Esophagus mucosa (tissue), 1 donor: ENCODE results near the gene C6orf132. TPM values are rescaled to one million over a fixed set of nuclear protein-coding genes. Genes with fewer than 3 reads are reported as not detected.

Experiments
- ATAC-seq: fragments of 200-7000 bp; cut with Tn5 transposase; one replicate; pipeline ENCODE4 v1.9.1; 2020
- total RNA-seq: library from RNA; stranded (reverse); gene quantifications from one replicate; pipeline ENCODE4 v1.2.4, GENCODE V29; 2023
- donor health status: DM: yes; HTN: yes; CAD: no.

Gene C6orf132
- total RNA-seq, 1 donor from 2014 or later = 216 TPM

DNA sequence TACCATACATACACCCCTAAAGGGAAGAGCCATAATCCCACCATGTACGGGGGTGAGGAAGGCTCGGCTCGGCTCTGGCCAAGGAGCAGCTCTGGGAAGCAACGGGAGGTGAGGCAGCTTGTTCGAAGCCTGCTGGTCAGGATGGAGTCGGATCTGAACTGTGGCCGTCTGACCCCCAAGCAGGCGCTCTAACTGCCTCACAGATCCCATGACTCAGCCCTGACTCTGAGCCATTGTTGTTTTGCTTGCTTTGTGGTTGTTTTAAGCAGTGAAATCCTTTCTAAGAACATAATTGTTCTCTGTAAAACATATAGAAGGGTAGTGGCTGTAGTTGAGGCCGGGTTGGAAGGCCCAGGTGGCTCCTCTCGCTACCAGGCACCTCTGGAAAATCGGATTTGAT lies 10.9 kb downstream of the C6orf132 start:
- peak; percentile 22 for ATAC-seq

DNA sequence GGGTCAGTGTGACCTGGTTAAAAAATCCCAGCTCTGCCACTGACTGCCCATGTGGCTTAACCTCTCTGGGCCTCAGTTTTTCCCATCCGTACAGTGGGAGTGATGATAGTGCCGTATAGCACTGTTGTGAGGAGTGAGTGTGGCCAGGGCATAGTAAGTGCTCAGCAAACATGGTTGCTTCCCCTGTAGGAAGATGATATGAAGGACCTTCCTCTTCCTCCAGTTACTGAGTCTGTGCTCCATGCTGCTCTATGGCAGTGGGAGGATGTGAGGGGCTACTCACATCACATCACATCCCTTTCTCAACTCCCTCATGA lies 13.1 kb downstream of the C6orf132 start:
- ATAC-seq = no peak

DNA sequence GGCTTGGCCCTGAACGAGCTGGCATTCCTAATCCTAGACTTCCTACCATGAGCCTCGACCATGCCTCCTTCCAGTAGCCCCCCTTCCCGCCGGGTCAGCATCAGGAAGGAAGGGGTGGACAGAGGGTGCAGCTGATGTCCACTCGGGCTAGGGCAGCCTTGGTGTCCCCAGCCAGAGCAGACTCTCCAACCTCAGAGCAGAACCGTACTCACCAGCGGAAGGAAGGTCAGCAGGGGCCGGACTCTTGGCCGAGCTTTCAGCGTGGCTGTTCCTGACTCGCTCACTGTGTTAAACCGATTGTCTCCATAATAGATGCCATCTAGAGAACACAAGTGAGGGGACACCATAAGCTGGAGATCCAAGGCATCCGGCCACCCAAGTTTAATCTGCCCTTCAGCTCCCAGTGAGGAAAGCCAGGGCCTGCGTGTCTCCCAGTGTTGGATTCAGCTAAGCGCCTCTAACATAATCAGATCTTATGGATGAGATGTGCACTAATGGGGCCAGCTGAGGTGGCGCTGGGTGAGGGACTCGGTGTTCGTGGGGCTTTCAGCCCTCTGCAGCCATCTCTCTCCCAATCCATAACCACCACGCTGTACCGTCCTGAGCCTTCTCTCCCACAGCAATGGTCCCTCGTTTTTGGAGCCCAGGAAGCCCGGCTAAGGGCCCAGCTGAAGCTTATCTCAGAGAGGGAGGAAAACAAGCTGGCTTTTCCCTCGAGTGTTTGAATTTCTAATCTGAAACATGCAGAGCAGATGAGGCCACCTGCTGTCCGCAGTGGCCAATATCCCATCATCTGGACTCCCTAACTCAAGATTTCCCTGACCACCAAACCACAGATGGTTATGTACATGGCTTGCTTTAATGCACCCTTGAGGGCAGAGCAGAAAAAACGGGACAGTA lies 13.7 kb downstream of the C6orf132 start:
- ATAC-seq = no peak

DNA sequence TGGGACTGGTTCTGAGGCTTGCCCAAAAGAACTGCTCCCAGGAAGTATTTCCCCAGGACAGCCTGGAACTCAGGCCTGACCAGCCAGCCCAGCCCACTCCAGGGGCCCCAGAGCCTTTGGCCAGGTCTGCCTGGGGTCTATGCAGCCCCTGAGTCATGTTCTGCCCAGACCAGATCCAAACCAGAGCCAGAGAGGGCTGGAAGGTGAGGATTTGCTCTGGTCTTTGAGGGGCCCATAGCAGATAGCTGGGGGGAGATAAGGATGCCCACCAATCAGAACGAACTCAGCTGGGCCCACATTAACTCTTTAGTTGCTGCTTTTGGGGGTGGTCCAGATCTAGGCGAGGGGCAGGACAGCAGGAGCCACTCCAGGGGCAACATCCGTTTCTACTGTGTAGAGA lies 16.8 kb downstream of the C6orf132 start:
- no peak for ATAC-seq

DNA sequence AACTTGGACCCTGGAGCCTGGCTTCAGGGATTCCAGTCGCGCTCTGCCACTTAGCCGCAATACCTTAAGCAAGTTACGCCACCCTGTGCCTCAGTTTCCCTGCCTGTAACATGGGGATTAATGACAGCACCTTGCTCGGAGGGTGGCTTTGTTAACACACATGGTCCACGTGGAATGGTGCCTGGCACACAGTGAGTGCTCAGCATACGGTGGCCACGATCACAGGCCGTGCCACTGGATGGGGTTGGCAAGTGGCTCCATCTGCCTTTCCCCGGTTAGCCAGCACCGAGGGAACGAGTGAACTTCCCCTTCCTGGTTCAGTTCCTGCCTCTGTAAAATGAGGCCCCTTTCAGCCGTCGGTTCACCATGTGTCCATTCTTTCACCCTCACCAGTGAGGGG lies 17.2 kb downstream of the C6orf132 start:
- ATAC-seq = no peak

DNA sequence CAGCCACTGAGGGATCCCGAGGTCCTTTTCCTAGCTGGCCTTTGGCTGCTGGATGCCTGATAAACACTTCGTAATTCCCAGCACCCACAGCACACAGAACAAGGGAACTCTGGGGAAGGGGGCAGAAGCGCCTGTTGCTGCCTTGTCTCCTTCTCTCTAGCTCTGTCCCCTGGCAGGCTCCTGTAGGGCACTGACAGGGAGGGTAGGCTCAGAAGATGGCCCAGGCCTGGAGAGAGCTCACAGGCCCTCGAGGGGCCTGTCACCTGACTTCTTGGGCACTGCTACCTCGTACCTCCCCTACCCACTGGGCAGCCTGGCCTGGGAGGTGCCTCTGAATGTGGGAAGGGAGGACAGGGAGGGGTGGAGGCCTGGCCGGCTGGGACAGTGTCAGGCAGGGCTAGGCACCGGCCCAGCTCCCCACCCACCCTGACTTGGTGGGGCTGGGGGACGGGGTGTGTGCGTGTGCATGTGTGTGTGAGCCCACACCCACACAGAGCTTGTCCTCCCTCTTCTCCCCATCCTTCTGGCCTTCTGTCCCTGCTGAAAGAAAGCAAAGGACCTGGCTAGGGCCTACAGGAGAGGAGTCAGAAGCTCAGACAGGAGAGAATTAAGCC lies 18.1 kb downstream of the C6orf132 start:
- peak; percentile 7 for ATAC-seq

DNA sequence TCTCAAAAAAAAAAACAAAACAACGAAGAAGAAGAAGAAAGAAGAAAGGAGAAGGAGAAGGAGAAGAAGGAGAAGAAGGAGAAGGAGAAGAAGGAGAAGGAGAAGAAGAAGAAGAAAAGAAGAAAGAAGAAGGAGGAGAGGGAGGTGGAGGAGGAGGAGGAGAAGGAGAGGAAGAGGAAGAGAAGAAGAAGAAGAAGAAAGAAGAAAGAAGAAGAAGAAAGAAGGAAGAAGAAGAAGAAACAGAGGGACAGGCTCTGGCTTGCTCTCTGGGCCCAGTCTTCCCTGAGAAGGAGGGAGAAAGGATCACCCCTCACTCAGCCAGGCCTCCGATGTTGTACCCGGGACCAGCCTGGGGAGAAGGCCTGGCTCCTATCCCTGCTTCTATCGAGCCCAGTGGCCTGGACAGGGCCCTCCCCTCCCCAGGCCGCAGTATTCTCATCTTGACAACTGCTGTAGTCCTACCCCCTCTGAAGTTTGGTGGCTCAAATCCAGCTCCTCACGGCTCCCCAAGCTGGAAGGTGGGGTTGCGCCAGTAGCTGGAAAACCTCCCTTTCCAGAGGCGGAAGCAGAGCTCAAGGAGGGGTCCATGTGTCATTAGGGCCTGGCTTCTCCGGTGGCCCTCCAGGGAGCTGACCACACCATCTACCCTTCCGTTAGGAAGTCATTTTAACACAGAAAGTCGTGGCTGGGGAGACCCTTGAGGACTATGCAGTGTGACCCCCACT lies 18.9 kb downstream of the C6orf132 start:
- peak; percentile 2 for ATAC-seq

DNA sequence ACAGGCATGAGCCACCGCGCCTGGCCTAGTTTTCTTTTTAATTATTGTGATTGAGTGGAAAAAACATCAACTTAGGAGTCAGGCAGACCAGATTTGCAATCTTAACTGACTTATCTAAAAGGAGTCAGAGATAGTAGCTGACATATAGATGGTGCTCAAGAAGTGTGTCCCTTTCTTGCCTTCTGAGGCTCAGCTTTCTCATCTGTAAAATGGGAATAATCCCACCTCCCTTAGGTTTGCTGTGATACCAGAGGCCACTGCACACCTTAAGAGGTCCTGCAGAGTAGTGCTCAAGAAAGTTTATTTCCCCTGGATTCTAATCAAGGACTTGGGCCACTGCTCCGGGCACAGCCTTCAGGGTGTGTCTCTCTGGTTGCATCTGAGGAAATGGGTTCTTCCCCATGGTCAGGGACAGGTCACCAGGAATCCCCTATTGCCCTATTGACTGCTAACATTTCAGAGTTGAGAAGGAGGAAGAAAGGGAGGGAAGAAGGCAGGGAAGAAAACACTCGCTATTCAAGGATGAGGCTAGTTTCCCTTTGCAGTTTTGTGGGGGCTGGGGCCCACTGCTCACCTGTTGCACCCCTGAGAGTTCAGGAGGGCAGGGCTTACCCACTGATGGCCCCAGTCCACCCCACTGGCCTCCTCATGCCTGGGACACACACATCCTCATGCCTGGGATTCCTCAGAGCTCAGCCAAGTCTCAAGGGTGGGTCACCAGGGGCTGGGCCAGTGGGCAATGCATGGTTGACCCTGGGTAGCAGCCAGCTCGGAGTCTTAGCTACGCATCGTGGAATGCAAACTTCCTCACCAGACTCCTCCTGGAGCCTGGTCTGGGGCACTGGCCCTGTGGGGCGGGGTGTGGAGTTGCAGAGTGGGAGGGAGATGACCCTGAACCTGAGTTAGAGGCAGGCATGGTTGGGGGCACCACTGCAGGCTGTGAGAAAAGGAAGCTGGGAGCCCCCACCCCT lies 21.2 kb downstream of the C6orf132 start:
- peak; percentile 39 for ATAC-seq

DNA sequence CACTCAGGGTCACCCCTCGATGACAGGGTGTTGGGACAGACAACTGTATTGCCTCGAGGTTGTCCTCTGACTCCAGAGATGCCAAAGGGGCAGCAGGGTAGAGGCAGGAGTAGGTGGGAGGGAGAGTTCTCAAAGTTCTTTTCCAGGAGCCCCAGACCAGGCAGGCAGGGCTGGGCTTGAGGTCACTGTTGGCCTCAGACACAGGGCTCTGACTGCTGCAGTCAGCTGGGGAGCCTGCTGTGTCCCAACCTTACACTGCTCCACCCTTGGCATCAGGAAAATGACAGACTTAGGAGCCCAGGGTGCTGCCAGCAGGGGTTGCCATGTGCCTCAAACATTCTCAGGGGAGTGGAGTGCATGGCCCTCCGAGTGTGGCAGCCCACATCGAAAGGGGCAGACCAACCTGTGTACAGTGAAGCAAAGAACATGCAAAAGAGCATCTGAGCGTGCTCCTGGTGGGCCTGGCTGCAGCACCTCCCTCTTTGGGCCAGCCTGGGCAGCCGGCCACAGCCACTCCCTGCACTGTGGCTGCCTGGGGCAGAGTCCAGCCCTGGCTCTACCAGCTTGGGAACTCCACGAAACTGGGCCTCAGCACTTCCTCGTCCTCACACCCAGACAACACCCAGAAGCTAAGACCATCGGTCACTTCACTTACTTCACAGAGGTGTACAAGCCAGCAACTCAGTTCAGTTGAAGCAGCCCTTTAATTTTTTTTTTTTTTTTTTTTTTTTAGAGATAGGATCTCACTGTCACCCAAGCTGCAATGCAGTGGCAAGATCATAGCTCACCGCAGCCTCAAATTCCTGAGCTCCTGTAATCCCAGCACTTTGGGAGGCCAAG lies 24.0 kb downstream of the C6orf132 start:
- ATAC-seq = peak; percentile 73

DNA sequence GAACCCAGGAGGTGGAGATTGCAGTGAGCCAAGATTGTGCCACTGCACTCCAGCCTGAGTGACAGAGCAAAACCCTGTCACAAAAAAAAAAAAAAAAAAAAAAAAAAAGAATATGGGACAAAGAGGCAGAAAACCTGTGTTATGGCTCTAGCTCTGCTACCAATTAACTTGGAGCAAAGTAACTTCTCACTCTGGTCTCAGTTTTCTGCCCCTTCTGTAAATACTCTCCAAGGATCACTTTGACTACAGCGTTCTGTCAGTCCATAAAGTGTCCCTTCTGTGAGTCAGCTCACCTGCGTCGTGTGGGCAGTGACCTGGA lies 24.6 kb downstream of the C6orf132 start:
- ATAC-seq = no peak

DNA sequence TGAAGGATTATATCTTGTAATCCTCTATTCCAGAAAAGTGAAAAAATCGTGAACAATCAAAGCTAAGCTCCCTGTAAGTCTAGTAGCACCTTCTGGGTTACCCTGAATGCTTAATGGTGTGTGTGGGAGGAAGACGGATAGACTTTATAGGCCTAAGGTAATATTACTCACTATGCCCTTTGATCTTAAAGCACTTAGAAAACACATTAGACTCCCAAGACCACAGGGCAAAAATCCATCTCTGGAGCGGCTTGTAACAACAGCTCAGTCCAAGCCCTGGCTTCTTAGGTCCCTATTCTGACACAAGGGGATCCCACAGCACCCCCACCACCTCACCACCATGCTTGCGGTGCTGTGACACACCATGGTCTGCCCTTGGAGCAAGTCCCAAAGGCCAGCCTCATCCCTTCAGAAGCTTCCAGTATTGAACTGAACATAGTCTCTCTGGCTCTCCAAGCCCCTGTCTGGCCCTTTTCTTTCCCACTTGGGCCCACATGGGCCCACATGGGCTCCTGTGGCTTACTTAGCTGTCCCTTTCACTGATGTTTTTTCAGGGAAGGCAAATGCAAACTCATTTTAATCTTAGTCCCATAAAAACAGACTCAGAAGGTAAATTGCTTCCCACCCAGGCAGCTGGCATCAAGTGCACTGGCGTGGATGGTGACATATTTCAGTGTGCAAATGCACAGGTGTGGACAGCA lies 28.3 kb downstream of the C6orf132 start:
- ATAC-seq = peak; percentile 64

DNA sequence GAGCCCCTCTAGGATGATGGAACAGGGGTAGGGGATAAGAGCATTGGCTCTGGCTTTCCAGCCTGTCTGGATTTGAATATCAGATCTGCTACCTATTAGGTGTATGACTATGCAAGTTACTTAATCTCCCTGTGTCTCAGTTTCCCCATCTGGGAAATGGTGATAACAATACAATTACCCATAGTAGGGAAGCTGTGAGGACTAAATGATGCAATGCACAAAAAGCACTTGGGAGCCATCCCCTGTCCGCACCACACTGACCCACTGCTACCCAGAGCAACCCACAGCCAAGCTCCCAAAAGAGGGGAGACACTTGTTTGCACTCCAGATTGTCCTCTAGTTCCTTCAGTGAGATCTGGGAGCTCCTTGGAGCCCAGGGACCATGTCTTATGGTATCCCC lies 30.1 kb downstream of the C6orf132 start:
- no peak for ATAC-seq

DNA sequence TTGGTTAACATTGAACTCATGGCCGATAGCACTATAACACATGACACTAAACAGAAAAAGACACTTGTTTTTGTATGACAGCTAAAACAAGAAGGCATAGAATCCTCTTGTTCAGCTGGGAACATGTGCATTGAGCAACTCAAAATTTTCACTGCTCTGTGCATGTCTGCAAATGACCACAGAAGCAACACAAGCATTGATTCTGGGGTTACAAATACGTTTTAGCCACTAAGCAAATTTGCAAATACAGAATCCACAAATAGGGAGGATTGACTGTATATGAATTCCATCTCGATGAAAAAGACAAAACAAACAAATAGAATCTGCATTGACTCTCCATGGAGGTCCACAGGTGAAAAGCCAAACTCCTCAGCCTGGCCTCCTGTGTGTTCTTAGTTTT lies 31.7 kb downstream of the C6orf132 start:
- ATAC-seq = no peak

DNA sequence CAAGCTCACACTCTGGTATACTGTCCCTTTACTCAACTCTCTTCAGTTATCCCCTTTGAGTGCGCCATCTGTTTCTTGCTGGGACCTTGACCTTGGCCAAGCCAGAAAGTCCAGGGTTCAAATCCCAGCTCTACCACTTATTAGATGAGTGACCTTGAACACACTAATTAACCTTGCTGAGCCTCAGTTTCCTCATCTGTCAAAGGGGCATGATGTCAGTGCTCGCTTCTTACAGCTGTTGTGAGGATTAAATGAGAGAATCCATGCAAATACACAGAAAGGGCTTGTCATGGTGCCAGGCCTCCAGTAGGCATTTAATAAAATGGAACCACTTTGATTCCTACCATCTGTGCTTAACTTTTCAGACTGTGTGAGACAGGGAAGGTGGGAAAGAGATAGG lies 34.3 kb downstream of the C6orf132 start:
- no peak for ATAC-seq

DNA sequence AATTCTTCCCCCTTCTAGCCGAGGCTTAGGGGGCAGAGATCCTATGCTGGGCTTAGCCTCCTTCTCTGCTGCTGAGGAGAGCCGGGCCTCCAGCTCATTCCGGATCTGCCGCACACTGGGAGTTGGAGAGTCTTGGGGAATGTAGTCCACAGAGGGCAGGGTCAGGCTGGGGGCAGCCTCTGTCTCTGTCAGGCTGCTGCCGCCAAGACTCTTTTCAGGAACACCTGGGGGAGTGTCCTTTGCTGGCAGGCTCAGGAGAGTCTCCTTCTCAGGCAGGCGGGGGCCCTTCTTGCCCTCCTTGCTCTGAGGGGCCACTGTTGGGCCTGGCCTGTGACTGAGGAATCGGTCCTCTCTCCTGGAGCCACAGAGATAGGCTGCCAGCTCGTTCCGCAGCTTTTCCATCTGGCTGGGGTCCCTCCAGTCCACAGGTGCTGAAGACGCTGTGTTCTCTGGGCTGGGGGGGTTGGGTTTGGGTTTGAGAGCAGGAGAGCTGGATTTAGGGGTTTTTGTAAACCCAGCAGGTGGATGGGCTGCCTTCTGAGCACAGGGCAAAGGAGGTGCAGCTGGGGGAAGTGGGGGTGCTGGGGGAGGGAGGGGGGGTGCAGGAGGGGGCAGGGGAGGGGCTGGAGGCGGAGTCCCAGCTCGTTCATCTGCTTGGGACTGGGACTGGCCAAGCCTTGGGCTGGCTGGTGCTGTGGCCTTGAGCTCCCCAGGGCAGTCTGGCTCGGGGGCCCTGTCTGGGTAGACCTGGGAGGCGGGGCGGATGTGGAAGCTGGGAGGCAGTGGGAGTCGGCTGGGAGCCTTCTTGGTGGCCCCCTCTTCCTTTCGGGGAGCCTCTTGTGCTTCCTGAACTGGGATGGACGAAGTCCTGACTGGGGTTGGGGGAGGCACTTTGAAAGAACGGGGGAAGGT lies 36.1 kb downstream of the C6orf132 start:
- ATAC-seq = no peak

DNA sequence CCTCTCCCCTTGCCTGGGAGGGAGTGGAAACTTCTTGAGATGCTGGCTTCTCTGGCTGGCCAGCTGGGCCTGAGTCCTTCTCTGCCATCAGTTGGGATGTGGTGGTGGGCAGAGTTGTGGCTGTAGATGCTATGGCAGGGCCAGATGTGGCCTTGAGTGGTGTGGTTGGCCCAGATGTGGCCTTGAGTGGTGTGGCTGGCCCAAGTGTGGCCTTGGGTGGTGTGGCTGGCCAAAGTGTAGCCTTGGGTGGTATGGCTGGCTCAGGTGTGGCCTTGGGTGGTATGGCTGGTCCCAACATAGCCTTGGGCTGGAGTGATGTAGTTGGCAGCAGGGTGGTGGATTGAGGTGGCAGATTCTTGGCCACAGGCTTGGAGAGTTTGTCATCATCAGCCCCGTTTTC lies 36.7 kb downstream of the C6orf132 start:
- peak; percentile 2 for ATAC-seq

DNA sequence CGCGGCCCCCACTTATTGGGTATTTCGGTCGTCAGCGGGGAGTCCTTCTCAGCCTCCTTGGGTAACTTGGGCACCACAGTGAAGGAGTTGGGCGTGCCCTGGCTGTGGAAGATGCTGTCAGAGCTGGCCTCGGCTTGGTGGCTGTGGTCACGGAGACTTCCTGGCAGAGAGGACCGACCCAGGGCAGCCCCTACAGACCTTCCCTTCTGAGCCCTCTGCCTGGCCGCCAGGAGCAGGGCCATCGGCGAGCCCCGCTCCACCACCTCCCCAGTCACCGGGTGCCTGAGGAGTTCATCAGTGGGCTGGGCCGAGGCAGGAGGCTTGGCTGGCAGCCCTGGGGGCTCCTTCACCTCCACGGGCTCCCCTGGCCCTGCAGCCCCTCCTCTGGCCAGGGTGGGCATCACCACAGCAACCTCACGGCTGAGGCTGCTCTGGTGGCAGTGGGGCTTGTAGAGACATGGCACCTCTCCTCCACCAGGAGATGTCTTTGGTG lies 37.2 kb downstream of the C6orf132 start:
- ATAC-seq = no peak

DNA sequence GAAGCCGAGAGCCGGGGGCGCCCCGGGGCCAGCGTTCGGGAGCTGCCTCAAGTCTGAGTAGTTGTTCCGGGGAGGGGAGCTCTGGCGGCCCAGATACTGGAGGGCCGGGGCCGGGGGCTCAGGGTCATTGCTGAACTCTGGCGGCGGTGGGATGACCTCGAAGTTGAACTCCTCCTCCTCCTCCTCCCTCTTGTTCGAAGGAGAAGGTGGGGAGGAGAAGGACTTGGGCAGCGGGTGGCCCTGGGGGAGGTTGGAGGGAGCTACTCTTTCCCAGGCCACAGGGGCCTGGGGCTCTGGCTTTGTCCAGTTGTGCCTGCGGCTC lies 37.7 kb downstream of the C6orf132 start:
- ATAC-seq = no peak

DNA sequence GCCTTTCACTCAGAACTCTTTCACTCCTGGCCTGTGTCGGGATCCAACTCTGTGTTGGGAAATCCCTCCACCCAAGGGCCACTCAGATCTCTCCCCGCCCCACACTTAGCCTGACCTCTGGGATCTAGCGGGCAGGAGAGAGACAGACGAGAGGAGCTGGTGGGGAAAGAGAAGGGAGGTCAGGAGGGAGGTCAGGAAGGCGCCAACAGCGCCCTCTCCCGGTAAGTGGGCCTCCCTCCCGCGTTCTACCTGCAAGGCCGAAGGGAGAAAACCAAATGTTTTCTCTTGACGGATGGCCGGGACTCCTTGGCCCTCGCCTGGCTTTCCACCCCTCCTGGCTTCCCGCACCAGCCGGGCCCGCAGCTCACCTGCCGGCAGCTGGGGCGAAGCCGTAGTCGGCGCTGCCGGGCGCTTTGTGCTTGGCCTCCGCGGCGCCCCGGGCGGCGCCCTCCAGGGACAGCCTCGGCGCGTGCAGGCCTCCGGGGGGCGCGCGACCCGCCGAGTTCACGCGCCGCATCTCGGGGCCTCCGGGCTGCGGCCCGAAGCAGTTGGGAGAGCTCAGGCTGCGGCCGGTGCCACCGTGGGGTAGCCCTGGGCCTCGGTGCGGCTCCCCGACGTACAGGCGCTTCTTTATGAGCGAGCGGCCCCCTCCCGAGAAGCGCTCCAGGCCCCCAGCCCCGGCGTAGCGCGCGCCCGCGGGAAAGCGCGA lies 38.2 kb downstream of the C6orf132 start:
- ATAC-seq = no peak
